Astrocyte (in vitro differentiated cells and primary cell): ENCODE results near the gene FBXO5.

Experiments used
- CTCF ChIP-seq: IDR thresholded peaks from 2 replicates; pipeline ENCODE4 v1.5.1; 2011; ENCODE audit warnings: low read depth, mild to moderate bottlenecking, inconsistent platforms, low read length, moderate library complexity; ENCODE audit not compliant: insufficient read depth
- EZH2 ChIP-seq: IDR thresholded peaks from 2 replicates; pipeline ENCODE4 v1.6.1; 2012; ENCODE audit warnings: mild to moderate bottlenecking, low read length, inconsistent platforms; ENCODE audit not compliant: insufficient read depth

GRCh38 chr6:153015094-153015640 is 32.3 kb upstream of the FBXO5 start:
- TF ChIP-seq CTCF (no peak), EZH2 (no peak)
